Breast epithelium (tissue), 3 donors: Measurements from ENCODE around the gene ARHGEF17.

ENCODE experiments used
- CTCF ChIP-seq, 3 donors: fragments of 450-650 bp; IDR thresholded peaks; one replicate each; pipeline ENCODE4 v1.5.1; 2016 to 2017; ENCODE audit warnings: antibody characterized with exemption in 3 of 3, mild to moderate bottlenecking in 3 of 3, moderate library complexity in 3 of 3
- POLR2A ChIP-seq: fragments of 450-650 bp; IDR thresholded peaks from one replicate; pipeline ENCODE4 v1.6.1; 2016; ENCODE audit warnings: antibody characterized with exemption, mild to moderate bottlenecking, moderate library complexity
- POLR2AphosphoS5 ChIP-seq, 3 donors: sonication (generic); formaldehyde crosslinking; IDR thresholded peaks; one replicate each; pipeline ENCODE4 v1.6.1; 2017; ENCODE audit warnings: antibody characterized with exemption in 3 of 3

GRCh38 chr11:73388265-73389133 lies 80.4 kb downstream of the ARHGEF17 start:
- TF ChIP-seq CTCF (IDR thresholded peaks at IDR 0.05) (no peak), POLR2A (no peak), POLR2AphosphoS5 (IDR thresholded peaks at IDR 0.05) (no peak)
